Left ventricle myocardium inferior (tissue), 1 donor: ENCODE results near the gene CNTLN. TPM values are rescaled to one million over a fixed set of nuclear protein-coding genes. Genes with fewer than 3 reads are reported as not detected.
"Not testable (repeated sequence)": the region's sequence is repeated elsewhere in the genome, so short reads cannot be mapped to it uniquely, and the experiment has no call there.

Experiments
- DNase-seq: peaks from one replicate; pipeline ENCODE4 v3.0.0-alpha.2; 2020
- H3K27ac ChIP-seq: fragments of 200-600 bp; replicated peaks from 2 replicates; pipeline ENCODE4 v1.8.0; 2021
- H3K27me3 ChIP-seq: fragments of 200-600 bp; 2 replicates; pipeline ENCODE4 v1.8.0; 2021; ENCODE audit warnings: low read depth
- H3K36me3 ChIP-seq: fragments of 200-600 bp; 2 replicates; pipeline ENCODE4 v1.8.0; 2021
- H3K4me1 ChIP-seq: fragments of 200-600 bp; 2 replicates; pipeline ENCODE4 v1.8.0; 2021
- H3K4me3 ChIP-seq: fragments of 200-600 bp; 2 replicates; pipeline ENCODE4 v1.8.0; 2021; ENCODE audit warnings: mild to moderate bottlenecking, moderate library complexity
- H3K9me3 ChIP-seq: fragments of 200-600 bp; replicated peaks from 2 replicates; pipeline ENCODE4 v1.8.0; 2021
- intact Hi-C: fragments of 100-400 bp; cut with micrococcal nuclease; formaldehyde crosslinking; loops from one replicate; pipeline ENCODE4 v1.11.0; 2022
- total RNA-seq: library from RNA; stranded (reverse); fragmentation: NEBNext Ultra II Directional; extraction: Animal tissue kit (Norgen Biotek cat#: 25700); gene quantifications from one replicate; pipeline ENCODE4 v1.2.1, GENCODE V29; 2021
- TF ChIP-seq, protein P1 (sequence below): fragments of 200-600 bp; IDR thresholded peaks from 2 replicates; pipeline ENCODE4 v1.8.0; 2021; ENCODE audit warnings: antibody characterized with exemption, mild to moderate bottlenecking, borderline replicate concordance
- donor health status: DM: no; HTN: yes; CAD: no; lungs with severe emphysema.

Gene CNTLN
- total RNA-seq, 1 donor from 2014 or later: 3.5 TPM

DNA sequence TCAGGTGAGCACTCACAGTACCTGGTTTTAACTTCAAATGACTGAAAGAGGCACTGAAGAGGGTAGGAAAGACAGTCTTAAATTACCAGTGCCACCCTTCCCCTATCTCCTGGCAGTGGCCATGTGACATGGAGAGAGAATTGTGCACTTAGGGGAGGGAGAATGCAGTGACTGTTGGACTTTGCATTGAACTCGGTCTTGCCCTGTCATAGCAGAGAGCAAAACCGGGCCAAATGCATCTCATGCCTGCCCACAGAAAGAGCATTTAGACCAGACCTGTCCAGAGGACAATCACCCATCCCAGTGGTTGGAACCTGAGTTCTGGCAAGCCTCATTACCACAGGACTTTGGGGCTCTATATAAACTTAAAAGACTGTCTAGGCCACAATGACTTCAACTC lies 232.2 kb downstream of the CNTLN start:
- TF ChIP-seq, protein P1, sequence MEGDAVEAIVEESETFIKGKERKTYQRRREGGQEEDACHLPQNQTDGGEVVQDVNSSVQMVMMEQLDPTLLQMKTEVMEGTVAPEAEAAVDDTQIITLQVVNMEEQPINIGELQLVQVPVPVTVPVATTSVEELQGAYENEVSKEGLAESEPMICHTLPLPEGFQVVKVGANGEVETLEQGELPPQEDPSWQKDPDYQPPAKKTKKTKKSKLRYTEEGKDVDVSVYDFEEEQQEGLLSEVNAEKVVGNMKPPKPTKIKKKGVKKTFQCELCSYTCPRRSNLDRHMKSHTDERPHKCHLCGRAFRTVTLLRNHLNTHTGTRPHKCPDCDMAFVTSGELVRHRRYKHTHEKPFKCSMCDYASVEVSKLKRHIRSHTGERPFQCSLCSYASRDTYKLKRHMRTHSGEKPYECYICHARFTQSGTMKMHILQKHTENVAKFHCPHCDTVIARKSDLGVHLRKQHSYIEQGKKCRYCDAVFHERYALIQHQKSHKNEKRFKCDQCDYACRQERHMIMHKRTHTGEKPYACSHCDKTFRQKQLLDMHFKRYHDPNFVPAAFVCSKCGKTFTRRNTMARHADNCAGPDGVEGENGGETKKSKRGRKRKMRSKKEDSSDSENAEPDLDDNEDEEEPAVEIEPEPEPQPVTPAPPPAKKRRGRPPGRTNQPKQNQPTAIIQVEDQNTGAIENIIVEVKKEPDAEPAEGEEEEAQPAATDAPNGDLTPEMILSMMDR: no peak
- Histone ChIP-seq H3K4me1 (no peaks in the 10 kb centered on the region), H3K9me3 (peaks cover 7% of the 10 kb centered on the region), H3K27me3 (no peaks in the 10 kb centered on the region), H3K36me3 (peaks cover 22% of the 10 kb centered on the region), H3K4me3 (no peak overlapping the region), H3K27ac (no peak overlapping the region)
- no peak for DNase-seq
- intact Hi-C loops: no loop called here

DNA sequence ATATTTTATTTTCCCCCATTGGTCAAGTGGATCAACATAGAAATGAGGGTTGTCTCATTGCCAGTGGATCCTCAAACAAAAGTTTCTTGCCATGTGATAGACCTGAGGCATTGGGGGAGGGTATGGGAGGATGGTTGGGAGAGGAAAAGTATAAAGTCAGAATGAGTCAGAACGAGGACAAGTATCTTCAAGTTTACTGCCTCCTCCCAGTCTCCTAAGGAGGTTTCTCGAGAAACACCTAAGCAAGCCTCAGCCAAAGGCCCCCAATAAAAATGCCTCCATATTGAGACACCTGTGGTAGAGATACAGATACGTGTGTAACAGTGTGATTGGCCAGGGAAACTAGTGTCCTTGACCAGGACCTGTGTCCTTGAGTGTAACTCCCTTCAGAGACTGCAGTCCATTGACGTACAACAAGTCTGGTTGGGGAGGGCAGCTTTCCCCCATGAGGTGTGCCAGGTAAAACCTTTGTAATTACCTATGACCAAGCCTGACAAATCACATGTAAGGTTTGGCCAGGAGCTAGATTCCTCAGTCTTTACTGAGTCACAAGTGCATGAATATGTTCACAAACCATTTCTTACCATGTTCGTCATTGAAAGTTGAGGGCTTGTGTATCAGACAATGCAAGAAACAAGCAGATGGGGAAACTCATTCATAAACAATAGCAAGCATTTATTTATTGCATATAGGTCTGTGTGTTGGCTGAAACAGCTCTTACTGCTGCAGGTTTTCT lies 245.5 kb downstream of the CNTLN start:
- Histone ChIP-seq H3K9me3 (no peaks in the 10 kb centered on the region), H3K27me3 (no peaks in the 10 kb centered on the region), H3K27ac (no peak overlapping the region), H3K4me1 (no peaks in the 10 kb centered on the region), H3K4me3 (no peak overlapping the region), H3K36me3 (no peaks in the 10 kb centered on the region)
- DNase-seq: no peak
- TF ChIP-seq, protein P1: no peak
- intact Hi-C loops: no loop called here

GRCh38 chr9:17387565-17387964 lies 252.7 kb downstream of the CNTLN start:
- H3K27ac ChIP-seq: no peak overlapping the region
- TF ChIP-seq, protein P1: no peak
- no peak overlapping the region for H3K4me3 ChIP-seq
- H3K9me3 ChIP-seq: no peaks in the 10 kb centered on the region
- no peaks in the 10 kb centered on the region for H3K27me3 ChIP-seq
- H3K4me1 ChIP-seq: no peaks in the 10 kb centered on the region
- intact Hi-C loops: no loop called here
- H3K36me3 ChIP-seq: no peaks in the 10 kb centered on the region
- DNase-seq: no peak

DNA sequence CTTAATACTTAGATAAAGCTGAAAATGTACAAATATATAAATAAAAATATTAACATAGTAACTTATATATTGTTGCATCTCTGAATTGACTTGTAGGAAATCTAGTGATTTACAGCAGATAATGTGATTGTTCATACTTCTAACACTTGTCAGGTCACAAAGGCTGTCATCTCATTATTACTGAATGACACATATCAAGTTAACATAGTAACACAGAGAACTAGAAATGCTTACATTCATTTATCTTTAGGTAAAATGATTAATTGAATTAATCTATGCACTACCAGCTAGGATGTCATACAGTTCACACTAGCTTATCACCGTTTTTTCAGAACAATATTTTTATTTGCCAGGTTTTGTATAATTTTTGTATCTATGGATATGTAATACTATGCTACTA lies 254.2 kb downstream of the CNTLN start:
- Histone ChIP-seq H3K27ac (no peak overlapping the region), H3K36me3 (no peaks in the 10 kb centered on the region), H3K4me3 (no peak overlapping the region), H3K27me3 (no peaks in the 10 kb centered on the region), H3K9me3 (no peaks in the 10 kb centered on the region), H3K4me1 (no peaks in the 10 kb centered on the region)
- intact Hi-C loops: no loop called here
- TF ChIP-seq, protein P1: no peak
- DNase-seq: no peak

- peaks cover 7% of the 10 kb centered on the region for H3K36me3 ChIP-seq
- intact Hi-C loops: no loop called here
- TF ChIP-seq, protein P1: no peak
- H3K27me3 ChIP-seq: no peaks in the 10 kb centered on the region
- DNase-seq: no peak
- H3K9me3 ChIP-seq: no peaks in the 10 kb centered on the region
- H3K4me1 ChIP-seq: no peaks in the 10 kb centered on the region
- no peak overlapping the region for H3K4me3 ChIP-seq
- no peak overlapping the region for H3K27ac ChIP-seq
Observed at GRCh38 chr9:17394881-17395510, 260.2 kb downstream of the CNTLN start.

DNA sequence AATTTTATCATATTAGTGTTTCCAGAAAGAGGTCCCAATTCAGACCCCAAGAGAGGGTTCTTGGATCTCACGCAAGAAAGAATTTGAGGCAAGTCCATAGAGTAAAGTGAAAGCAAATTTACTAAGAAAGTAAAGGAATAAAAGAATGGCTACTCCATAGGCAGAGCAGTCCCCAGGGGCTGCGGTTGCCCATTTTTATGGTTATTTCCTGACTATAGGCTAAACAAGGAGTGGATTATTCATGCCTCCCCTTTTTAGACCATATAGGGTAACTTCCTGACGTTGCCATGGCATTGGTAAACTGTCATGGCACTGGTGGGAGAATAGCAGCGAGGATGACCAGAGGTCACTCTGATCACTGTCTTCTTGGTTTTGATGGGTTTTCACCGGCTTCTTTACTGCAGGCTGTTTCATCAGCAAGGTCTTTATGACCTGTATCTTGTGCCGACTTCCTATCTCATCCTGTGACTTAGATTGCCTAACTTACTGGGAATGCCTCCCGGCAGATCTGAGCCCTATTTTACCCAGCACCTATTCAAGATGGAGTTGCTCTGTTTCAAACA lies 262.4 kb downstream of the CNTLN start:
- H3K4me1 ChIP-seq, H3K27me3 ChIP-seq, H3K4me3 ChIP-seq, DNase-seq, intact Hi-C loops, H3K9me3 ChIP-seq, H3K27ac ChIP-seq, H3K36me3 ChIP-seq: not testable (repeated sequence)
